Neural cell (in vitro differentiated cells): ENCODE measurements around the gene VBP1.

Source experiments
- EP300 ChIP-seq: fragments of 450-650 bp; conservative IDR thresholded peaks from 2 replicates; pipeline ENCODE4 v1.6.1; 2014; ENCODE audit warnings: antibody characterized with exemption, mild to moderate bottlenecking, moderate library complexity; ENCODE audit not compliant: poor library complexity, severe bottlenecking
- EZH2 ChIP-seq: fragments of 200-600, 300-800 bp; shearing (Covaris generic), sonication (generic); IDR thresholded peaks from 2 replicates; pipeline ENCODE4 v1.6.1; 2014; ENCODE audit warnings: antibody characterized with exemption, low read length, borderline replicate concordance, mild to moderate bottlenecking; ENCODE audit not compliant: insufficient read depth, poor library complexity, severe bottlenecking
- MXI1 ChIP-seq: fragments of 450-650 bp; conservative IDR thresholded peaks from 2 replicates; pipeline ENCODE4 v1.6.1; 2014; ENCODE audit warnings: antibody characterized with exemption, mild to moderate bottlenecking; ENCODE audit not compliant: poor library complexity, severe bottlenecking
- POLR2AphosphoS5 ChIP-seq: IDR thresholded peaks from 2 replicates; pipeline ENCODE4 v1.6.1; 2012
- RAD21 ChIP-seq: fragments of 450-650 bp; conservative IDR thresholded peaks from 2 replicates; pipeline ENCODE4 v1.6.1; 2014; ENCODE audit warnings: antibody characterized with exemption, mild to moderate bottlenecking, moderate library complexity
- SMC3 ChIP-seq: fragments of 450-650 bp; conservative IDR thresholded peaks from 2 replicates; pipeline ENCODE4 v1.6.1; 2014; ENCODE audit warnings: antibody characterized with exemption, mild to moderate bottlenecking, moderate library complexity; ENCODE audit not compliant: poor library complexity
- TAF1 ChIP-seq: IDR thresholded peaks from 2 replicates; pipeline ENCODE4 v1.6.1; 2012; ENCODE audit warnings: low read depth
- TF ChIP-seq, protein P1 (sequence below): fragments of 450-650 bp; IDR thresholded peaks from 2 replicates; pipeline ENCODE4 v1.5.1; 2014; ENCODE audit warnings: antibody characterized with exemption, mild to moderate bottlenecking, moderate library complexity; ENCODE audit not compliant: poor library complexity, severe bottlenecking

DNA sequence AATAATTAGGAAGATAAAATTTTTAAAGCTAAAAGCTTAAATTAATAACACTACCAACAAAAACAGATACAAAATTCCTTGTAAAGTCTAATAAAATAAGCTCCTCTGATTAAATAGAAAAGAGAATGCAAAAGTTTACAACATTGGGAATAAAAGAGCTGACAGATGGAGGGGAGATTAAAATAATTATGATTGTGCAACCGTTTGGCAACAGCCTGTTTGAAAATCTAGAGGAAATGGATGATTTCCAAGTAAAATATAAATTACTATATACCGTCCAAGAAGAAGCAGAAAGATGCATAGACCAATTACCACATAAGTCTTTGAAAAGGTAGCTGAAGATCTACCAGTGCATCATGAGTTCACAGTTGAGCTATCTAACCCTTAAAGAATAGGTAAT is 46.4 kb upstream of the VBP1 start:
- TF ChIP-seq, protein P1, sequence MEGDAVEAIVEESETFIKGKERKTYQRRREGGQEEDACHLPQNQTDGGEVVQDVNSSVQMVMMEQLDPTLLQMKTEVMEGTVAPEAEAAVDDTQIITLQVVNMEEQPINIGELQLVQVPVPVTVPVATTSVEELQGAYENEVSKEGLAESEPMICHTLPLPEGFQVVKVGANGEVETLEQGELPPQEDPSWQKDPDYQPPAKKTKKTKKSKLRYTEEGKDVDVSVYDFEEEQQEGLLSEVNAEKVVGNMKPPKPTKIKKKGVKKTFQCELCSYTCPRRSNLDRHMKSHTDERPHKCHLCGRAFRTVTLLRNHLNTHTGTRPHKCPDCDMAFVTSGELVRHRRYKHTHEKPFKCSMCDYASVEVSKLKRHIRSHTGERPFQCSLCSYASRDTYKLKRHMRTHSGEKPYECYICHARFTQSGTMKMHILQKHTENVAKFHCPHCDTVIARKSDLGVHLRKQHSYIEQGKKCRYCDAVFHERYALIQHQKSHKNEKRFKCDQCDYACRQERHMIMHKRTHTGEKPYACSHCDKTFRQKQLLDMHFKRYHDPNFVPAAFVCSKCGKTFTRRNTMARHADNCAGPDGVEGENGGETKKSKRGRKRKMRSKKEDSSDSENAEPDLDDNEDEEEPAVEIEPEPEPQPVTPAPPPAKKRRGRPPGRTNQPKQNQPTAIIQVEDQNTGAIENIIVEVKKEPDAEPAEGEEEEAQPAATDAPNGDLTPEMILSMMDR: no peak
- TF ChIP-seq TAF1 (no peak), SMC3 (no peak), POLR2AphosphoS5 (no peak), EZH2 (no peak), EP300 (no peak), RAD21 (no peak), MXI1 (no peak)
